HepG2 (cell line): ENCODE measurements around the gene ETF1. TPM values are rescaled to one million over a fixed set of nuclear protein-coding genes. Genes with fewer than 3 reads are reported as not detected.

Experiments
- ATF3 ChIP-seq: sonication (generic); formaldehyde crosslinking; IDR thresholded peaks from 2 replicates; pipeline ENCODE4 v1.4.0; 2020; ENCODE audit warnings: missing genetic modification reagents
- DMAP1 ChIP-seq: IDR thresholded peaks from 2 replicates; pipeline ENCODE4 v1.6.1; 2016
- KLF16 ChIP-seq, 2 experiments: sonication (generic) in 1 of 2; formaldehyde crosslinking in 1 of 2; IDR thresholded peaks; 2 replicates each; pipeline versions ENCODE4 v1.6.1 to v1.8.0; 2016 to 2023; ENCODE audit warnings: missing genetic modification reagents in 2 of 2, missing compliant biosample characterization in 1 of 2
- NFKBIZ ChIP-seq: IDR thresholded peaks from 2 replicates; pipeline ENCODE4 v1.6.1; 2018; ENCODE audit warnings: missing genetic modification reagents, missing compliant biosample characterization
- NFYB ChIP-seq: sonication (generic); formaldehyde crosslinking; IDR thresholded peaks from 2 replicates; pipeline ENCODE4 v1.4.0; 2020; ENCODE audit warnings: missing genetic modification reagents
- RARG ChIP-seq: sonication (generic); formaldehyde crosslinking; IDR thresholded peaks from 2 replicates; pipeline ENCODE4 v1.4.0; 2020; ENCODE audit warnings: low read depth, mild to moderate bottlenecking, missing genetic modification reagents
- SOX6 ChIP-seq, 2 experiments: fragments of 450-650 bp in 1 of 2; sonication (generic) in 1 of 2; formaldehyde crosslinking in 1 of 2; IDR thresholded peaks; 2 replicates each; pipeline versions ENCODE4 v1.4.0 to v1.6.1; 2017 to 2020; ENCODE audit warnings: antibody characterized with exemption in 1 of 2, mild to moderate bottlenecking in 1 of 2, missing genetic modification reagents in 1 of 2
- ZBTB1 ChIP-seq: sonication (generic); formaldehyde crosslinking; IDR thresholded peaks from 2 replicates; pipeline ENCODE4 v1.4.0; 2020; ENCODE audit warnings: missing genetic modification reagents, borderline replicate concordance
- ZHX2 ChIP-seq, 2 experiments: sonication (generic) in 1 of 2; formaldehyde crosslinking in 1 of 2; IDR thresholded peaks; 2 replicates each; pipeline versions ENCODE4 v1.6.1 to v1.9.0; 2014 to 2022; ENCODE audit warnings: antibody characterized with exemption in 1 of 2, borderline replicate concordance in 1 of 2, inconsistent platforms in 1 of 2, low read depth in 1 of 2, missing genetic modification reagents in 1 of 2
- ZNF75D ChIP-seq: sonication (generic); formaldehyde crosslinking; IDR thresholded peaks from 2 replicates; pipeline ENCODE4 v1.8.1; 2023; ENCODE audit warnings: missing genetic modification reagents, mild to moderate bottlenecking, borderline replicate concordance
- ZNF772 ChIP-seq: sonication (generic); formaldehyde crosslinking; IDR thresholded peaks from 2 replicates; pipeline ENCODE4 v1.5.0; 2020; ENCODE audit warnings: mild to moderate bottlenecking, missing genetic modification reagents
- polyA plus RNA-seq, 8 experiments: library from polyadenylated mRNA; depleted of rRNA in 3 of 8; stranded (reverse) in 7 of 8; unstranded in 1 of 8; fragments of >200 nt; fragmentation: Illumina TruSeq in 4 of 8; extraction: Trizol in 4 of 8; gene quantifications; 2 replicates each; pipeline versions ENCODE4 v1.2.1 to v1.2.3, GENCODE V29; 2011 to 2016; ENCODE audit warnings: low read depth in 4 of 8, missing spikeins in 1 of 8, mixed read lengths in 1 of 8; ENCODE audit not compliant: insufficient read depth in 1 of 8
- total RNA-seq, 5 experiments: library from RNA; depleted of rRNA; stranded (reverse); fragments of >200 nt; fragmentation: Illumina TruSeq; extraction: Trizol; gene quantifications; 2 replicates each; pipeline ENCODE4 v1.2.3, GENCODE V29; 2016; ENCODE audit warnings: low read depth in 1 of 5
- TF ChIP-seq, protein P1 (sequence below): sonication (generic); formaldehyde crosslinking; IDR thresholded peaks from 2 replicates; pipeline ENCODE4 v1.4.0; 2020; ENCODE audit warnings: mild to moderate bottlenecking, missing genetic modification reagents, borderline replicate concordance
- TF ChIP-seq, protein P2 (sequence below): sonication (generic); formaldehyde crosslinking; IDR thresholded peaks from 2 replicates; pipeline ENCODE4 v1.4.0; 2020; ENCODE audit warnings: missing genetic modification reagents

Gene ETF1
- total and polyA plus RNA-seq, 2 of the 13 experiments (the other 11 are each of a cell fraction or from before 2014, with no cell fraction given), result 52.1 to 184 TPM

DNA sequence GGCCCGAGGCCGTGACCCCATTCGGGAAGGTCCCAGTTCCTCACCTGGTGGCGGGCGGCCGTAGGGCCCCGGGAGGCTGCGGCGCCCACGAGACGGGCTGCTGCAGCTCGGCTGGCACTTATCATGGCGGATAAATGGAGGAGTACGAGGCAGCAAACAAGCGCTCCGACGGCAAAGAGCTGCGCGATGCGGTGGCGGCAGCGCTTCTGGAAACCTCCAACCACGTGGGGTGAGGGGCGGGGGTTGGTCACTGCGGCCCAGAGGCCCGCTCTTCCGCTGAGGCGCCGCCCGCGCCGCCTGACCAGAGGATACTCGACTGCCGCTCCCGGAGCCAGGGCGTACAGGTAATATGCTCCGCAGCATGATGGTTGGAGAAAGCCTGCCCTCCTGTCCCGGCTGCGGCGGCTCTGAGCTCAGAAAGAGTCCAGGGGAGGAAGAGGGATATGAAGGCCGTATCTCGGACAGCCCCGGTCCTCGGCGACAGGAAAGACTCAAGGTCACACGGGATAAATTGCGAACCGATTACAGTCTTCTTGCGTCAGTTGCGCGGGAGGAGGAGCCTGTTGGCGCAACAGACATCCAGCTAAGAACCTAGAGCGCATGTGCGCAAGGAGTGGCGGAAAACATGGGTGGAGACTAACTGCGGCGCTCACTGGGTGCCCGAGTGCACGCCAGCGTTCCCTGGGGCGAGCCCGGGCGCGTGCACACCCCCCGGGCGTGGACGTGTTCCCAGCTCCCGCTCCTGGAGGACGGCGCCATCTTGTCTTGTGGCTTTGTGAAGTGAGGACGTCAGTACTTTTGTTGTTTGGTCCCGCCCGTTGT, 32.4 kb upstream of the ETF1 start, which contains the start of gene HSPA9 (continued):
- 0 out of 2 replicates have a peak, but pooled peaks have one; percentile 62 for TF ChIP-seq ZHX2 (IDR thresholded peaks at IDR 0.05; ENCODE audit: low read depth)
- TF ChIP-seq ZHX2 (CRISPR knock-in tag; IDR thresholded peaks at IDR 0.05; ENCODE audit: borderline replicate concordance), result peak; percentile 70; the same call in 1 of the 2 replicates
- TF ChIP-seq NFKBIZ (CRISPR knock-in tag), result no peak
- TF ChIP-seq KLF16 (CRISPR knock-in tag; IDR thresholded peaks at IDR 0.05), result peak in 1 of 2 experiments; percentile 90; a peak in 2 of 4 replicates
- no peak; the same call in 1 of the 2 replicates for TF ChIP-seq ATF3
- TF ChIP-seq, protein P1, sequence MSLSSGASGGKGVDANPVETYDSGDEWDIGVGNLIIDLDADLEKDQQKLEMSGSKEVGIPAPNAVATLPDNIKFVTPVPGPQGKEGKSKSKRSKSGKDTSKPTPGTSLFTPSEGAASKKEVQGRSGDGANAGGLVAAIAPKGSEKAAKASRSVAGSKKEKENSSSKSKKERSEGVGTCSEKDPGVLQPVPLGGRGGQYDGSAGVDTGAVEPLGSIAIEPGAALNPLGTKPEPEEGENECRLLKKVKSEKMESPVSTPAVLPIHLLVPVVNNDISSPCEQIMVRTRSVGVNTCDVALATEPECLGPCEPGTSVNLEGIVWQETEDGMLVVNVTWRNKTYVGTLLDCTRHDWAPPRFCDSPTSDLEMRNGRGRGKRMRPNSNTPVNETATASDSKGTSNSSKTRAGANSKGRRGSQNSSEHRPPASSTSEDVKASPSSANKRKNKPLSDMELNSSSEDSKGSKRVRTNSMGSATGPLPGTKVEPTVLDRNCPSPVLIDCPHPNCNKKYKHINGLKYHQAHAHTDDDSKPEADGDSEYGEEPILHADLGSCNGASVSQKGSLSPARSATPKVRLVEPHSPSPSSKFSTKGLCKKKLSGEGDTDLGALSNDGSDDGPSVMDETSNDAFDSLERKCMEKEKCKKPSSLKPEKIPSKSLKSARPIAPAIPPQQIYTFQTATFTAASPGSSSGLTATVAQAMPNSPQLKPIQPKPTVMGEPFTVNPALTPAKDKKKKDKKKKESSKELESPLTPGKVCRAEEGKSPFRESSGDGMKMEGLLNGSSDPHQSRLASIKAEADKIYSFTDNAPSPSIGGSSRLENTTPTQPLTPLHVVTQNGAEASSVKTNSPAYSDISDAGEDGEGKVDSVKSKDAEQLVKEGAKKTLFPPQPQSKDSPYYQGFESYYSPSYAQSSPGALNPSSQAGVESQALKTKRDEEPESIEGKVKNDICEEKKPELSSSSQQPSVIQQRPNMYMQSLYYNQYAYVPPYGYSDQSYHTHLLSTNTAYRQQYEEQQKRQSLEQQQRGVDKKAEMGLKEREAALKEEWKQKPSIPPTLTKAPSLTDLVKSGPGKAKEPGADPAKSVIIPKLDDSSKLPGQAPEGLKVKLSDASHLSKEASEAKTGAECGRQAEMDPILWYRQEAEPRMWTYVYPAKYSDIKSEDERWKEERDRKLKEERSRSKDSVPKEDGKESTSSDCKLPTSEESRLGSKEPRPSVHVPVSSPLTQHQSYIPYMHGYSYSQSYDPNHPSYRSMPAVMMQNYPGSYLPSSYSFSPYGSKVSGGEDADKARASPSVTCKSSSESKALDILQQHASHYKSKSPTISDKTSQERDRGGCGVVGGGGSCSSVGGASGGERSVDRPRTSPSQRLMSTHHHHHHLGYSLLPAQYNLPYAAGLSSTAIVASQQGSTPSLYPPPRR, result peak; percentile 4; the same call in 1 of the 2 replicates
- peak; percentile 85 for TF ChIP-seq ZNF772 (CRISPR knock-in tag)
- TF ChIP-seq ZBTB1, result peak; percentile 31; the same call in 1 of the 2 replicates
- peak; percentile 79; the same call in 1 of the 2 replicates for TF ChIP-seq ZNF75D
- peak; percentile 50 for TF ChIP-seq NFYB (CRISPR knock-in tag)
- TF ChIP-seq, protein P2, sequence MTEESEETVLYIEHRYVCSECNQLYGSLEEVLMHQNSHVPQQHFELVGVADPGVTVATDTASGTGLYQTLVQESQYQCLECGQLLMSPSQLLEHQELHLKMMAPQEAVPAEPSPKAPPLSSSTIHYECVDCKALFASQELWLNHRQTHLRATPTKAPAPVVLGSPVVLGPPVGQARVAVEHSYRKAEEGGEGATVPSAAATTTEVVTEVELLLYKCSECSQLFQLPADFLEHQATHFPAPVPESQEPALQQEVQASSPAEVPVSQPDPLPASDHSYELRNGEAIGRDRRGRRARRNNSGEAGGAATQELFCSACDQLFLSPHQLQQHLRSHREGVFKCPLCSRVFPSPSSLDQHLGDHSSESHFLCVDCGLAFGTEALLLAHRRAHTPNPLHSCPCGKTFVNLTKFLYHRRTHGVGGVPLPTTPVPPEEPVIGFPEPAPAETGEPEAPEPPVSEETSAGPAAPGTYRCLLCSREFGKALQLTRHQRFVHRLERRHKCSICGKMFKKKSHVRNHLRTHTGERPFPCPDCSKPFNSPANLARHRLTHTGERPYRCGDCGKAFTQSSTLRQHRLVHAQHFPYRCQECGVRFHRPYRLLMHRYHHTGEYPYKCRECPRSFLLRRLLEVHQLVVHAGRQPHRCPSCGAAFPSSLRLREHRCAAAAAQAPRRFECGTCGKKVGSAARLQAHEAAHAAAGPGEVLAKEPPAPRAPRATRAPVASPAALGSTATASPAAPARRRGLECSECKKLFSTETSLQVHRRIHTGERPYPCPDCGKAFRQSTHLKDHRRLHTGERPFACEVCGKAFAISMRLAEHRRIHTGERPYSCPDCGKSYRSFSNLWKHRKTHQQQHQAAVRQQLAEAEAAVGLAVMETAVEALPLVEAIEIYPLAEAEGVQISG (CRISPR knock-in tag), result peak; percentile 86
- TF ChIP-seq DMAP1, result peak; percentile 99
- no peak for TF ChIP-seq SOX6 (IDR thresholded peaks at IDR 0.05)
- TF ChIP-seq SOX6 (CRISPR knock-in tag; IDR thresholded peaks at IDR 0.05), result peak; percentile 71
- no peak for TF ChIP-seq RARG
